Measurements from ENCODE around the gene RARB. TPM values are rescaled to one million over a fixed set of nuclear protein-coding genes. Genes with fewer than 3 reads are reported as not detected.

RARB gene
- total and polyA plus RNA-seq, 2 of the 13 experiments (the other 11 are each of a cell fraction or from before 2014, with no cell fraction given) = 0.16 TPM; not detected in 1

- Histone ChIP-seq H3K4me1 (ENCODE audit: insufficient read depth, low read length) (peaks cover 10% of the 10 kb centered on the region; the same call in 1 of the 2 replicates), H3K9me3 (ENCODE audit: low read length) (no peaks in the 10 kb centered on the region), H3K4me3 (replicated peaks in 1 of 3; ENCODE audit: insufficient read depth in 1 of 3, low read depth in 2 of 3, low read length in 3 of 3) (no peak overlapping the region), H2AFZ (ENCODE audit: low read length) (no peak overlapping the region), H3K79me2 (ENCODE audit: insufficient read depth, low read length) (no peaks in the 10 kb centered on the region), H4K20me1 (ENCODE audit: insufficient read depth, low read length) (no peaks in the 10 kb centered on the region), H3K36me3 (replicated peaks in 1 of 2; ENCODE audit: control insufficient read depth in 1 of 2, insufficient read depth in 2 of 2, low read length in 2 of 2) (no peaks in the 10 kb centered on the region), H3K9ac (ENCODE audit: insufficient read depth, low read depth, low read length) (no peak overlapping the region), H3K27me3 (ENCODE audit: control insufficient read depth in 1 of 2, insufficient read depth in 2 of 2, low read length in 2 of 2) (no peaks in the 10 kb centered on the region), H3K27ac (ENCODE audit: extremely low read length, insufficient read depth, low read length) (no peak overlapping the region), H3K4me2 (ENCODE audit: low read depth, low read length) (no peak overlapping the region)
- WGBS (ENCODE audit: low lambda C conversion rate) = 77% methylated on average over 1 of the region's 1 CpG
- ATAC-seq (no peak), DNase-seq (ENCODE audit: low spot score) (no peak), FAIRE-seq (no peak)
- POLR2A ChIA-PET = no interaction called here
- BruUV-seq (replicated peaks) = no TSS peak
- CTCF ChIA-PET (ENCODE audit: low intra/inter-chr PET ratio, low total read pairs) = no interaction called here
- intact Hi-C loops (cut with micrococcal nuclease; ENCODE audit: unreplicated experiment) = no loop called here
- in situ Hi-C loops (cut with HindIII; ENCODE audit: extremely low pct_ligation_motif_present, low pct_unique_long_range_greater_than_20kb) = no loop called here
- no peak for TF ChIP-seq ZNF841 (CRISPR knock-in tag; IDR thresholded peaks at IDR 0.05; ENCODE audit: borderline replicate concordance)
- TF ChIP-seq GMEB2 (CRISPR knock-in tag; IDR thresholded peaks at IDR 0.05; ENCODE audit: low read depth) = no peak
- no peak for TF ChIP-seq SP4 (CRISPR knock-in tag; IDR thresholded peaks at IDR 0.05)
- TF ChIP-seq ATF5 (CRISPR knock-in tag; IDR thresholded peaks at IDR 0.05; ENCODE audit: low read depth) = no peak
- TF ChIP-seq FOXC1 (CRISPR knock-in tag; IDR thresholded peaks at IDR 0.05; ENCODE audit: borderline replicate concordance) = no peak
- TF ChIP-seq GLI4 (CRISPR knock-in tag; IDR thresholded peaks at IDR 0.05; ENCODE audit: borderline replicate concordance) = no peak
- no peak for TF ChIP-seq TEAD2 (CRISPR knock-in tag; IDR thresholded peaks at IDR 0.05)
- TF ChIP-seq IRF2 (CRISPR knock-in tag; IDR thresholded peaks at IDR 0.05) = no peak
- TF ChIP-seq TBX3 (IDR thresholded peaks at IDR 0.05; ENCODE audit: borderline replicate concordance) = no peak
- no peak for TF ChIP-seq ZNF138 (CRISPR knock-in tag; IDR thresholded peaks at IDR 0.05; ENCODE audit: low read depth)
- no peak for TF ChIP-seq ZNF615 (CRISPR knock-in tag; IDR thresholded peaks at IDR 0.05; ENCODE audit: borderline replicate concordance)
- TF ChIP-seq TCF7 (IDR thresholded peaks at IDR 0.05; ENCODE audit: low read depth) = no peak
- TF ChIP-seq SOX13 (IDR thresholded peaks at IDR 0.05) = no peak
- no peak for TF ChIP-seq SOX13 (CRISPR knock-in tag; conservative IDR thresholded peaks at IDR 0.05 in 1 of 2, IDR thresholded peaks at IDR 0.05 in 1 of 2)
- no peak for TF ChIP-seq ZNF317 (CRISPR knock-in tag; IDR thresholded peaks at IDR 0.05)
- no peak for TF ChIP-seq IRF1 (CRISPR knock-in tag; IDR thresholded peaks at IDR 0.05; ENCODE audit: low read depth)
- no peak for TF ChIP-seq ZNF263 (CRISPR knock-in tag; IDR thresholded peaks at IDR 0.05)
- TF ChIP-seq, protein P1, sequence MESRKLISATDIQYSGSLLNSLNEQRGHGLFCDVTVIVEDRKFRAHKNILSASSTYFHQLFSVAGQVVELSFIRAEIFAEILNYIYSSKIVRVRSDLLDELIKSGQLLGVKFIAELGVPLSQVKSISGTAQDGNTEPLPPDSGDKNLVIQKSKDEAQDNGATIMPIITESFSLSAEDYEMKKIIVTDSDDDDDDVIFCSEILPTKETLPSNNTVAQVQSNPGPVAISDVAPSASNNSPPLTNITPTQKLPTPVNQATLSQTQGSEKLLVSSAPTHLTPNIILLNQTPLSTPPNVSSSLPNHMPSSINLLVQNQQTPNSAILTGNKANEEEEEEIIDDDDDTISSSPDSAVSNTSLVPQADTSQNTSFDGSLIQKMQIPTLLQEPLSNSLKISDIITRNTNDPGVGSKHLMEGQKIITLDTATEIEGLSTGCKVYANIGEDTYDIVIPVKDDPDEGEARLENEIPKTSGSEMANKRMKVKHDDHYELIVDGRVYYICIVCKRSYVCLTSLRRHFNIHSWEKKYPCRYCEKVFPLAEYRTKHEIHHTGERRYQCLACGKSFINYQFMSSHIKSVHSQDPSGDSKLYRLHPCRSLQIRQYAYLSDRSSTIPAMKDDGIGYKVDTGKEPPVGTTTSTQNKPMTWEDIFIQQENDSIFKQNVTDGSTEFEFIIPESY (CRISPR knock-in tag; IDR thresholded peaks at IDR 0.05) = no peak
Measured at GRCh38 chr3:25418596-25418995, 9.5 kb upstream of the RARB start.

All from HepG2 (cell line).